Keratinocyte (primary cell): ENCODE measurements around the gene TMCC1.

Source experiments
- EZH2 ChIP-seq: IDR thresholded peaks from one replicate; pipeline ENCODE4 v1.6.1; 2012; ENCODE audit warnings: inconsistent platforms, mild to moderate bottlenecking, low read length, moderate library complexity
- TF ChIP-seq, protein P1 (sequence below), 3 experiments: IDR thresholded peaks in 1 of 3; conservative IDR thresholded peaks in 1 of 3; optimal IDR thresholded peaks in 1 of 3; 2 replicates in 2 of 3; 3 replicates in 1 of 3; pipeline versions ENCODE3 to v1.5.1; 2011; ENCODE audit warnings: low read length in 3 of 3, mild to moderate bottlenecking in 3 of 3, moderate library complexity in 2 of 3, control low read depth in 1 of 3, inconsistent platforms in 1 of 3; ENCODE audit not compliant: insufficient read depth in 2 of 3; ENCODE audit errors: extremely low read depth in 1 of 3

DNA sequence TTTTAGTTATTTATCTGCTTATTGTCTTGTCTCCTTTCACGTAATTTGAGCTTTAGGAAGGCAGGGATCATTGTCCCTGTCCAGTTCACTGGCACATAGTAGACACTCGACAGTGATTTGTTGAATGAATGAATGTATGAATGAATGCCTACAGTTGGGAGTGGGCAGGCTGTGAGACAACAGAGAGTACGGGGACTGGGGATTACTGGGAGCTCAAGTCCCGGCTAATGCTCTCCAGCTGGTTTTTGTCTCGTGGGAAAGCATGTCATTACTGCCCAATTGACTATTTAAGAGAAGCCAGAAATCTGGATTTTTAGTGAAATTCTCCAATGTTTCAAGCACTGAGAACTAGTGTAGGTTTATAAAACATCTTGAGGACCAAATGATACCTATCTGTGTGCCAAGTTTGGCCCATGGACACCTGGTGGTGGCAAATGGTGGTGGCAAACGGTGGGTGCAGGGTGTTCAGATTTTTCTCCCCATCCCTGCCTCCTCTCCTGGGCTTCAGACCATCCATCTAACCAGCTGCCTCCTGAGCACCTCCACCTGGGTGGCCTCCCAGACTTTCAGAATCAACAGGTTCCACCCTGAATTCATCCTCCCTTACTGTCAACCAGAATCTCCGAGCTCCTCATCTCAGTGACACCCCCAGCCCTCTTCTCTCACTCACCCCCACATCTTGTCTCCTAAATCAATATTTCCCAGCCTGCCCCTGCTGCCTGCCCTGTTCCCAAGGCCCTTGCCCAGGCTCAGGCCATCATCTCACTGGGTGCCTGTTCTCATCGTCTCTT lies 44.8 kb upstream of the TMCC1 start:
- TF ChIP-seq, protein P1, sequence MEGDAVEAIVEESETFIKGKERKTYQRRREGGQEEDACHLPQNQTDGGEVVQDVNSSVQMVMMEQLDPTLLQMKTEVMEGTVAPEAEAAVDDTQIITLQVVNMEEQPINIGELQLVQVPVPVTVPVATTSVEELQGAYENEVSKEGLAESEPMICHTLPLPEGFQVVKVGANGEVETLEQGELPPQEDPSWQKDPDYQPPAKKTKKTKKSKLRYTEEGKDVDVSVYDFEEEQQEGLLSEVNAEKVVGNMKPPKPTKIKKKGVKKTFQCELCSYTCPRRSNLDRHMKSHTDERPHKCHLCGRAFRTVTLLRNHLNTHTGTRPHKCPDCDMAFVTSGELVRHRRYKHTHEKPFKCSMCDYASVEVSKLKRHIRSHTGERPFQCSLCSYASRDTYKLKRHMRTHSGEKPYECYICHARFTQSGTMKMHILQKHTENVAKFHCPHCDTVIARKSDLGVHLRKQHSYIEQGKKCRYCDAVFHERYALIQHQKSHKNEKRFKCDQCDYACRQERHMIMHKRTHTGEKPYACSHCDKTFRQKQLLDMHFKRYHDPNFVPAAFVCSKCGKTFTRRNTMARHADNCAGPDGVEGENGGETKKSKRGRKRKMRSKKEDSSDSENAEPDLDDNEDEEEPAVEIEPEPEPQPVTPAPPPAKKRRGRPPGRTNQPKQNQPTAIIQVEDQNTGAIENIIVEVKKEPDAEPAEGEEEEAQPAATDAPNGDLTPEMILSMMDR (optimal IDR thresholded peaks at IDR 0.05 in 1 of 3, IDR thresholded peaks at IDR 0.05 in 1 of 3, conservative IDR thresholded peaks at IDR 0.05 in 1 of 3; ENCODE audit: extremely low read depth in 1 of 3, insufficient read depth in 2 of 3, low read length in 3 of 3): peak in 1 of 3 experiments; percentile 14
- TF ChIP-seq EZH2: no peak
